ENCODE data around the gene DPP6.

The DPP6 gene

GRCh38 chr7:154423231-154423630 is 371.0 kb downstream of the DPP6 start:
- DNase-seq: no peak

- DNase-seq: no peak
Measured at GRCh38 chr7:154424350-154424749, 372.2 kb downstream of the DPP6 start.

- no peak for DNase-seq
Measured at GRCh38 chr7:154425271-154425670, 373.1 kb downstream of the DPP6 start.

GRCh38 chr7:154426778-154427177 is 374.6 kb downstream of the DPP6 start:
- no peak for DNase-seq

GRCh38 chr7:154427533-154427932 is 375.3 kb downstream of the DPP6 start:
- no peak for DNase-seq

GRCh38 chr7:154429666-154430404 is 377.6 kb downstream of the DPP6 start:
- no peak for DNase-seq

- no peak for DNase-seq
Measured at GRCh38 chr7:154430640-154431039, 378.4 kb downstream of the DPP6 start.

GRCh38 chr7:154431045-154431444 is 378.8 kb downstream of the DPP6 start:
- no peak for DNase-seq

- DNase-seq: no peak
Measured at GRCh38 chr7:154433632-154434598, 381.7 kb downstream of the DPP6 start.

GRCh38 chr7:154436560-154436959 is 384.4 kb downstream of the DPP6 start:
- no peak for DNase-seq

GRCh38 chr7:154437234-154437633 is 385.0 kb downstream of the DPP6 start:
- no peak for DNase-seq

- DNase-seq: no peak
Measured at GRCh38 chr7:154438571-154439367, 386.6 kb downstream of the DPP6 start.

- DNase-seq: no peak
Measured at GRCh38 chr7:154440058-154440457, 387.9 kb downstream of the DPP6 start.

GRCh38 chr7:154440651-154441050 is 388.5 kb downstream of the DPP6 start:
- no peak for DNase-seq

- DNase-seq: no peak
Measured at GRCh38 chr7:154441811-154442210, 389.6 kb downstream of the DPP6 start.

- DNase-seq: no peak
Measured at GRCh38 chr7:154442939-154443338, 390.7 kb downstream of the DPP6 start.

GRCh38 chr7:154450451-154450850 is 398.3 kb downstream of the DPP6 start:
- no peak for DNase-seq

GRCh38 chr7:154451480-154452457 is 399.6 kb downstream of the DPP6 start:
- no peak for DNase-seq

GRCh38 chr7:154463794-154464193 is 411.6 kb downstream of the DPP6 start:
- no peak for DNase-seq

- no peak for DNase-seq
Measured at GRCh38 chr7:154469652-154470051, 417.5 kb downstream of the DPP6 start.

- no peak for DNase-seq
Measured at GRCh38 chr7:154472343-154472742, 420.1 kb downstream of the DPP6 start.

GRCh38 chr7:154473360-154473759 is 421.2 kb downstream of the DPP6 start:
- no peak for DNase-seq

Measured in effector CD8-positive, alpha-beta T cell (primary cell).